ENCODE results near the gene MBOAT2. TPM values are rescaled to one million over a fixed set of nuclear protein-coding genes. Genes with fewer than 3 reads are reported as not detected.

The MBOAT2 gene
- total RNA-seq, 1 experiment from 2014 or later, result 30.7 TPM

DNA sequence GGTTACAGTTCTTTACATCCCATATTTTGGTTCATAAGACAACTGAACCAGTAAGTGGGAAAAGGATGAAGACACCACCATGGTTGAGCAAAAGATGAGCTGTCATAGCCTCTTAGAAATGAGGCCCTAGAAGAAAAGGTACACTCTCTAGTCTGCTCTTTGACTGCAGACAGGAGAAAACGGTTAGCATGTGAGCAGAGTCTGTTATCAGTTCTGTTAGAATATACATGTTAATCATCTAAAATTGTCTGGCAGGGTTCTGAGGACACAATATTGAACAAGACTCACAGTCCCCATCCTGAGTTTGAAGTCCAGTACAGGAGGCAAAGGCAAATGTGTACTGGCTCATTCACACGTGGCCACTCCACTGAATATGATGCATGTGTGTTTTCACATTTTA is 78.1 kb downstream of the MBOAT2 start:
- no peaks in the 10 kb centered on the region for H3K36me3 ChIP-seq (ENCODE audit: low read depth, low read length)
- BruUV-seq (replicated peaks), result no TSS peak
- DNase-seq (no peak), ATAC-seq (no peak)
- no peak overlapping the region for H3K4me2 ChIP-seq (ENCODE audit: low read length)
- TF ChIP-seq EZH2phosphoT487 (IDR thresholded peaks at IDR 0.05; ENCODE audit: borderline replicate concordance, low read length) (no peak), EZH2 (IDR thresholded peaks at IDR 0.05; ENCODE audit: low read length, unreplicated experiment) (no peak), CTCF (conservative IDR thresholded peaks at IDR 0.05; ENCODE audit: low read depth, low read length) (no peak)
- no peak overlapping the region for H3K4me3 ChIP-seq (ENCODE audit: low read length)
- H3K79me2 ChIP-seq (ENCODE audit: low read length), result no peaks in the 10 kb centered on the region
- intact Hi-C loops (cut with micrococcal nuclease), result no loop called here
- H3F3A ChIP-seq (ENCODE audit: low read length, unreplicated experiment), result no peaks in the 10 kb centered on the region
- no peaks in the 10 kb centered on the region for H3K9me2 ChIP-seq (replicated peaks; ENCODE audit: low read length)
- no peaks in the 10 kb centered on the region for H4K20me1 ChIP-seq (ENCODE audit: low read length)
- no peak overlapping the region for H3K9ac ChIP-seq (ENCODE audit: low read length)
- no peak overlapping the region for H2AFZ ChIP-seq (ENCODE audit: low read length)
- no peaks in the 10 kb centered on the region for H3K9me3 ChIP-seq (ENCODE audit: low read length)
- H3K27ac ChIP-seq (ENCODE audit: low read length), result no peak overlapping the region
- H3K4me1 ChIP-seq (ENCODE audit: insufficient read depth, low read length), result no peaks in the 10 kb centered on the region; the same call in 1 of the 2 replicates
- CTCF ChIA-PET, result no interaction called here
- POLR2A ChIA-PET (ENCODE audit: unreplicated experiment), result no interaction called here
- H3K27me3 ChIP-seq (ENCODE audit: low read length), result no peaks in the 10 kb centered on the region

DNA sequence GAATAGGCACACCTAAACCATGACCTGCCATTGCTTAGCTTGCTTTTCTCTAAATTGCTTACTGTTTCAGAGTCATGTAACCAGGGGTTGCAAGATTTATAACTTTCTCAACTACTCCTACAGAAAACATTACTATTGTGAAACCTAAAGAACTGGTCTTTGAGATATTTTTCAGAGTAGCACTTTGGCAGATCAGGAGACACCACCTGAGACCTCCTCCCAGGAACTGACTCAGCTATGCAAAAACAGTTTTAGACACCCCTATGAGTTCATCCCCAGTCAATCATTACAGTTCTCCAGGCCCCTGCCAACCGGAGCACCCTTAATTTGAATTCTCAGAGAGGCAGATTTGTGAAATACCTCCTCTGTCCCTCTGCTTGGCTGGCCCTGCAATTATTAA is 80.3 kb downstream of the MBOAT2 start:
- H3K27me3 ChIP-seq (ENCODE audit: low read length), result no peaks in the 10 kb centered on the region
- TF ChIP-seq EZH2phosphoT487 (IDR thresholded peaks at IDR 0.05; ENCODE audit: borderline replicate concordance, low read length) (no peak), EZH2 (IDR thresholded peaks at IDR 0.05; ENCODE audit: low read length, unreplicated experiment) (no peak), CTCF (conservative IDR thresholded peaks at IDR 0.05; ENCODE audit: low read depth, low read length) (no peak)
- BruUV-seq (replicated peaks), result no TSS peak
- ChIA-PET POLR2A (ENCODE audit: unreplicated experiment) (no interaction called here), CTCF (no interaction called here)
- H3K4me1 ChIP-seq (ENCODE audit: insufficient read depth, low read length), result no peaks in the 10 kb centered on the region; the same call in 1 of the 2 replicates
- H3K36me3 ChIP-seq (ENCODE audit: low read depth, low read length), result no peaks in the 10 kb centered on the region
- H3K9ac ChIP-seq (ENCODE audit: low read length), result no peak overlapping the region
- intact Hi-C loops (cut with micrococcal nuclease), result no loop called here
- DNase-seq (no peak), ATAC-seq (no peak; the same call in 1 of the 2 replicates)
- no peaks in the 10 kb centered on the region for H3K9me2 ChIP-seq (replicated peaks; ENCODE audit: low read length)
- H4K20me1 ChIP-seq (ENCODE audit: low read length), result no peaks in the 10 kb centered on the region
- no peaks in the 10 kb centered on the region for H3F3A ChIP-seq (ENCODE audit: low read length, unreplicated experiment)
- no peaks in the 10 kb centered on the region for H3K79me2 ChIP-seq (ENCODE audit: low read length)
- no peak overlapping the region for H2AFZ ChIP-seq (ENCODE audit: low read length)
- no peak overlapping the region for H3K27ac ChIP-seq (ENCODE audit: low read length)
- no peaks in the 10 kb centered on the region for H3K9me3 ChIP-seq (ENCODE audit: low read length)
- H3K4me3 ChIP-seq (ENCODE audit: low read length), result no peak overlapping the region
- no peak overlapping the region for H3K4me2 ChIP-seq (ENCODE audit: low read length)

GRCh38 chr2:8922431-8922830 is 81.1 kb downstream of the MBOAT2 start:
- H3K4me3 ChIP-seq (ENCODE audit: low read length), result no peak overlapping the region
- no peaks in the 10 kb centered on the region for H3F3A ChIP-seq (ENCODE audit: low read length, unreplicated experiment)
- H3K9ac ChIP-seq (ENCODE audit: low read length), result no peak overlapping the region
- no peaks in the 10 kb centered on the region for H3K79me2 ChIP-seq (ENCODE audit: low read length)
- H3K27ac ChIP-seq (ENCODE audit: low read length), result no peak overlapping the region
- H4K20me1 ChIP-seq (ENCODE audit: low read length), result no peaks in the 10 kb centered on the region
- ChIA-PET CTCF (no interaction called here), POLR2A (ENCODE audit: unreplicated experiment) (no interaction called here)
- no peak for ATAC-seq
- no peak overlapping the region for H2AFZ ChIP-seq (ENCODE audit: low read length)
- intact Hi-C loops (cut with micrococcal nuclease), result no loop called here
- H3K27me3 ChIP-seq (ENCODE audit: low read length), result no peaks in the 10 kb centered on the region
- TF ChIP-seq CTCF (conservative IDR thresholded peaks at IDR 0.05; ENCODE audit: low read depth, low read length), result no peak
- no peak for DNase-seq
- H3K4me1 ChIP-seq (ENCODE audit: insufficient read depth, low read length), result no peaks in the 10 kb centered on the region; the same call in 1 of the 2 replicates
- BruUV-seq (replicated peaks), result no TSS peak
- no peaks in the 10 kb centered on the region for H3K9me3 ChIP-seq (ENCODE audit: low read length)
- H3K9me2 ChIP-seq (replicated peaks; ENCODE audit: low read length), result no peaks in the 10 kb centered on the region
- no peaks in the 10 kb centered on the region for H3K36me3 ChIP-seq (ENCODE audit: low read depth, low read length)
- H3K4me2 ChIP-seq (ENCODE audit: low read length), result no peak overlapping the region
